OCI-LY3 (cell line): ENCODE measurements around the gene KCNN3.

ENCODE experiments used
- CTCF ChIP-seq: fragments of 200-600, 300-600 bp; sonication (generic); IDR thresholded peaks from 2 replicates; pipeline ENCODE4 v1.5.1; 2014; ENCODE audit warnings: antibody characterized with exemption, low read length, low read depth
- EZH2phosphoT487 ChIP-seq: fragments of 200-600 bp; shearing (Covaris generic); IDR thresholded peaks from 2 replicates; pipeline ENCODE4 v1.6.1; 2018; ENCODE audit warnings: antibody characterized with exemption, mixed run types, low read depth

- no peak for TF ChIP-seq CTCF
- TF ChIP-seq EZH2phosphoT487: no peak
These were observed 14.0 kb downstream of the KCNN3 start for GRCh38 chr1:154856049-154856448.
